ENCODE measurements around the gene GRIP1.
"Not testable (repeated sequence)": the region's sequence is repeated elsewhere in the genome, so short reads cannot be mapped to it uniquely, and the experiment has no call there.

The GRIP1 gene

DNA sequence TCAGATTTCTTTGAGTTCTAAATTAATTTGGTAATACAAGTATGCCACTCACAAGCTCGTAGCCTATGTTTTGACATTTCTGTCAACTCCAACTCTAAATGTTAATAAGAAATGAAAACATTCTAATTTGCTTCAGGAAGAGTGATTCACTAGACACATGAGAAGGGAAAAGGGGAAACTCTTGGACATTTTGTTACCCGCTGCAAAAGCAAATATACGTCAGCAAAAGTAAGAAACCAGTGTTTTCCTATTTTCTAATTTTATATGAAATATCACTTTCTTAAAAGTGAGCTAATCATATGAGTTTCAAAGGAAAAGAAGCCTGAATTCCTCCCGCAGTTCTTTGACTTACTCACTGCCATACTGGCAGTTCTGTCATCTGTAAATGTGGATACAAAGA lies 162.3 kb downstream of the GRIP1 start:
- DNase-seq = no peak

DNA sequence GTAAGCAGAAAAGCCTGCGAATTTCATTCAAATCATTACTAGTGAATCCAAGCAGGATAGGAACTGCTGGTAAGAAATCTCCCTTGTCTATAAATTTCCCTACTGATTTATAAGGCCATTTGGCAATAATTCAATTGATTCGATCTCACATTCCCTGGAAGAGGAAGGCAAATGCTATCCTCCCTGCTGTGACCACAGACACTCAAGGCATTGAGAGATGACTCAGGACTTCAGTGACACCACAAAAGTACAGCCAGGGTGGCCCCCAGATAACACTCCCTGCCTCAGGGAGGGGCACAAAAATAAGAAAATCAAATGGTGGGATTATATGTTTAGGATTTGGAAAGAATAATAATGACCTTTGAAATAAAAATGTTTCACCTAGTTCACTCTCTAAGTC lies 162.7 kb downstream of the GRIP1 start:
- no peak for DNase-seq

DNA sequence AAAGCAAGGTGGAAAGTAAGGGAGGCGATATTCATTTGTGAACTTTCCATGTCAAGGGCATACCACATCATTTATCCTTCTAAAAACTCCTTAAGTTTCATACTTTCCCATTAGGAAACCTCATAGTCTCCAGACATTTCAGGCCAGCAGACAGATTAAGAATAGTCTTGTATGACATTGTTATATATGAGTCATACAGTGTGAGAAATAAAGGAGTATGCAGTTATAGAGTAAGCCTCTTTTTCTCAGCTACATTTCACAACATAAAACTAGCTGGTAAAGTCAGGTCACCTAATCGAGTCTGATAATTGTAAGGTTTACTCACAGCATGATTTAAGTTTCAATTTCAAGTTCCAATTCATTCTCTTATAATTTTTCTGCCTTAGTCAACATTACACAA lies 164.3 kb downstream of the GRIP1 start:
- DNase-seq = no peak

DNA sequence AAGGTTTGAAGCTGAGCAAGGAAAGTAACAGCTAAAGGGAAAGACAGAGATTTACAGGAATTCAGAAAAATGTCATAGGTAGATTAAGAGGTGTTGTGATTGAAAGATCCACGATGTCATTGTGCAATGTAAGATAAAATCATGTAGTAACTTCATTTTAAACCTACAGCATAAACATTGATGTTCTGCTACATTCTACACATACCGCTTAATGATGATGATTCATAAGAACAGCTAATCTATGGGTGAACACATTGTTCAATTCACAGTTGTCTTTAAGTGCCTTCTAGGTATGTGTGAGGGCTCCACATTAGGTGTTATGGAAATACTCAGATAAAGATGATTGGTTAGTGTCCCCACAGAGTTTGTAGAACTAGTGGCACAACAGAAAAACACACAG lies 170.9 kb downstream of the GRIP1 start:
- DNase-seq = no peak

DNA sequence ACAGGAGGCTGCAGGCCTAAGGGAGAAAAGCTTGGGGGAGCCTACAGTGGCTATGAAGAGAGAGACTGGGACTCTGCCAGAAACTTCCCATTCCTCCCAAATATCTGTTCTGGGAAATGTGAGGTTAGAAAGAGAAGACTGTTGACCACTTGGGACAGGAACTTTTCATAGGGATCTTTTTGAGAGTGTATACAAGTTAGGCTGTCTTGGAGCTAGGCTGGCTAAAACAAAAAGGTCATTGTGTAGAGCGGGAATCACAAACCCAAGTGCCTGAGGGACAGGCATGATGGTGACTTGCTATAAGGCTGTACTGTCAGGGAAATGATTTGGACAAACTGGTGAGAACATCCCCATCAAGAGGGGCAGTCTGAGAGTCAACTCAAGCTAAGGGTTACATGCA lies 175.1 kb downstream of the GRIP1 start:
- no peak for DNase-seq

DNA sequence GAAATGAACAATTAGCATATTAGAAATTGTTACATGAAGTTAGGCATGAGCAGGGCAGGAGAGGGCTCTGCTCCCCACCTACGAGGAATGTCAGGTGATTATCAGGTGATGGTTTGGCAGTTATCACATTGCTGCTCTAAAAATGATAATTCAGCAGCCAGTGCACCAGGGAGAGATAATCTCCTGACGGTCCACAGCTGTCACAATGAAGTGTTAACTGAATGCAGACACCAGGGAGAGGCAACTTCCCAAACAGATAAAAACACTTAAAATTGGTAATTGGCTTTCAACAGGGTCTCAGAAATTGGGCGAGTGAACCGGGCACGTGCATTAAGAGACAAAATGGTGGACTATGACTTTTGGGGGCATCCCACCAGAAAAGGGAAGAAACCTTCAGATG lies 176.0 kb downstream of the GRIP1 start:
- DNase-seq = no peak

DNA sequence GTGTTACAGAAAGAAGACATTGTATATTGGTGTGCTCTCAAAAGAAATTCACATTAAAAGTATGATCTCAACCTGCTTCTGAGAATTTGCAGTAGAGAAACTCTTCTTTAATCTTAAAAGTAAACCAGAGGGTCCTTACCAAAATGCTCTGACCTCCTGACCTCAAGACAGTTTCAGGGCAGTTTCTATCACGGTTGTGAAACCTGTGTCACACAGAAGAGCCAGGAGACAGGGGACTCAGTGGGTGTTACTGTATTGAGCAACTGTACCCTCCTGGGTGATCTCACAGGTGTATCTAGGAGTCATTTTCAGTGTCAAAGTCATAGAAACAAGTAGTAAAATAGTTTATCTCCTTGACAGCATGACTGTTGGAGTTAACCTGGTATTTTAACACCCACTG lies 178.0 kb downstream of the GRIP1 start:
- no peak for DNase-seq

DNA sequence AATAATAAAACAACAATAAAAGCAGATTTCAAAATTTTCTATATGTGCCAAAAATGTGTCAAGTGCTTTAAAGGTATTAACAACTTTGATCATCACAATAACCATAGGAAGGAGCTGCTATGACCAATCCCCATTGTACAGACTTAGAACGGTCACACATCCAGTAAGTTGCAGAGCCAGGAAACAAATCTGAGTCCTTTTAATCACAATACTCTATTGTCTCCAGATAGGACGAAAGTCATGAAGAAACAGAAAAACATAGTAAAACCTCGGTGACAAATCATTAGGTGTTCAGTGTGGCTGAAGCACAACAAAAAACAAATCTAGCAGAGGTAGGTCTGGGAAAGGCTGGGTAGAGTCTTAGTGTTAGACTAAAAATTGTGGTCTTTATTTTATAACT lies 178.8 kb downstream of the GRIP1 start:
- no peak for DNase-seq

DNA sequence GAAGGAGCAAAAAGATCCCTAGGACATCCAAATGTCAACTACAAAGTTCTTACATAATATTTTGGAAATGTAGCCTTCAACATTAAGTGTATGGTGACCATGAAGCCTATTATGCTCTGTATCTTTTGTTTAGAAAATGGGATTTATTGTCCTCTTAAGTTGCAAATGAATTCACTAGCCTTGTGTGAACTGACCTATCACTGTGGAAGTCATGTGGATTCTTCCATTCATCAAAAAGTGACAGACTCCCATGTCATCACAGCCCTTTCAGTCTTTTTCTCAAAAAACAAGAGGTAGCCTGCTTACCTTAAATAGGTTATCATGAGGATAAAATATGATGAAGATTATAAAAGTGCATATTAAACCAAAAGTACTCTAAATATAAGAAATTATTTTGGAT lies 179.9 kb downstream of the GRIP1 start:
- DNase-seq = no peak

DNA sequence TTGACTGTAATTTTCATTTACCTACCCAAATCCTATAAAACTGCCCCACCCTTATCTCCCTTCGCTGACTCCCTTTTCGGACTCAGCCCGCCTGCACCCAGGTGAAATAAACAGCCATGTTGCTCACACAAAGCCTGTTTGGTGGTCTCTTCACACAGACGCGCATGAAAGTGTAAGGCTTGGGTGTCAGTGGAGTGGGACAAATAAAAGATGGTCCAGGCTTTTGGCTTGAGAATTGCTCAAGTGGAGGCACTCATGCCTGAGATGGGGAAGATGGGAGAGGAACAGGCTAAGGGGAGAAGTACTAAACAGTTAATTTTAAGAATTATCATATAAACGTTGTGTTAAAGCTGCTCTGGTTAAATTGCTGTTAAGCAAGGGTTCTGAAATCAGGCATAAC lies 180.8 kb downstream of the GRIP1 start:
- not testable (repeated sequence) for DNase-seq

DNA sequence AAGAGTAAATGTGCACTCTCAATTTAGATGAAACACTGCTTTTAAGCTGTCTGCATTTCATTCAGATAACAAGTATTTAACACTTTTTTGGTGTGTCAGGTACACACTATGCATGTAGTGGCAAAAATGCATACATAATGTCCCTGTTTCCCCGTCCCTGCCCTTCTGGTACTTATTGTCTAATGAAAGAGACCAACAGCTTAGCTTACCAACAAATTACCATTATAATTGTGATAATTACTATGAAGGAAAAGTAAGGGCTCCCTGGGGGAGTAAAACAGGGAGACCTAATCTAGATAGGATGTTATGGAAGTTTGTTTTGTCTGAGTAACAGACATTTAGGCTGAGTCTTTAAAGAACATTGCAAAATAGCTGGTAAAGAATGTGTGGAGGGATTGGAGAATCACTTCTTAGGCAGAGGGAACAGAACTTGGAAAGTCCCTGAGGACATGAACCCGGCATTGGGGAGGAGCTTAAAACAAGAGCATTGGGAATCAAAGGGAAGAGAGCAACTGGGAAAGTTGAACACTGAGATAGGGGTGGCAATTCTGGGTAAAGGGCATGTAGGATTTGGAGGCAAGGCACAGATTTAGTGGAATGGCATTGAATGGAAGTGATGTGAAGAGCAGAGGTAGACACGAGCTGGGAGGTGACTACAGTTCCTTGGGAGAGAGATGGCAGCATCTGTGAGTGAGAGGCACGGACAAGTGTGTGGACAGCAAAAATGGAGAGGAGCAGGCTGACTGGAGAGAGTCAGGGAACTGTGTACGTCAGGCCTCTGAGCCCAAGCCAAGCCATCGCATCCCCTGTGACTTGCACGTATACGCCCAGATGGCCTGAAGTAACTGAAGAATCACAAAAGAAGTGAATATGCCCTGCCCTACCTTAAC lies 181.6 kb downstream of the GRIP1 start:
- no peak for DNase-seq

DNA sequence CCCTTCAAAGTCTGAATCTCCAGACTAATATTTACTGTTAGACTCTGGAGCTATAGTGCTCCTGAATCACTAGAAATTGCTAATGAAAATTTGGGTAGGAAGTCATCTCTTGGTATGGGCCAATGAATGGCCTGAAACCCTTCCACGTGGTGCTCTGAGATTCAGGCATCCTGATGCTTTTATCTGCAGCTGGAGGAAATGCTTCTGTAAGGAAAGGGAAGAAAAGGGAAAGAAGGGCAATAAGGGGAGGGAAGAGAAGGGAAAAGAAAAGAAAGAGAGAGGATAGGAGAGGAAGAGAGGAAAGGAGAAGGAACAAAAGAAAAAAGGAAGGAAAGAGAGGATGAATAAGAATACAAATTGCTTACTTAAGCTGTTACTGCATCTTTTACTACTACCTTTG lies 182.3 kb downstream of the GRIP1 start:
- DNase-seq = no peak

DNA sequence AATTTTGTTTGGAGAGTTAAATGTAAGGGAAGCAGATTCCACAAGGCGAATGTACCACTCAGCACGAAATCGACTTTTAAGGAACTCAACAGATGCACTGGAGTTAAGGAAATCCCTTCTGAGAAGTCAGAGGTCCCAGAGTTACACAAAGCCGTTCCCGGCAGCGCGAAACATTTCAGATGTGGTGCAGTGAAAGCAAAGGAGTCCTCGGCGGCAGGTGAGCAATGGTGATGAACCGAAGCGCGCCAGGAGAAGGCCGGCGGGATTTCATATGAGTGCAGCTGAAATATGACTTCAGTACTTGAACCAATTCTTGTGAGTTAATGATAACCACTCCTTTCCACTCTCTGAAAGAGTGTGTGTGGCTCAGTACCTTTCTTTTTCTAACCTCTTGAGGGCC lies 183.2 kb downstream of the GRIP1 start:
- no peak for DNase-seq

DNA sequence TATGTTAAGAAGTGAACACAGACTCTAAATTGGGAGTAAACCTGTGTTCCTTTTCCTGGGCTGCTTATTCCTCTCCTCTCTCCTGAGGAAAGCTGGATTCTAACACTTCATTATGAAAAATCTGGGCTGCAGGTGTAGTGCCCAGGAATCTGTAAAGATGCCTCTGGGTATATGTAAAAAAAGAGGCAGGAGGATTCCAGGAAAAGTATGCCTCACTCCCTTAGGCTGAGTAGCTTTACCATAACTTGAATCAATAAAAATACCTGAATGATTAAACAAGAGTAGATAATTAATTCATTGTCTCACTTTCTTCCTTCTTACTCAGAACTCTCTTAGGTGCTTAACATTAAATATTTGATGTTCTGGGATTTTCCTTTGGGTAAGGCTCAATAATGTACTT lies 185.1 kb downstream of the GRIP1 start:
- no peak for DNase-seq

DNA sequence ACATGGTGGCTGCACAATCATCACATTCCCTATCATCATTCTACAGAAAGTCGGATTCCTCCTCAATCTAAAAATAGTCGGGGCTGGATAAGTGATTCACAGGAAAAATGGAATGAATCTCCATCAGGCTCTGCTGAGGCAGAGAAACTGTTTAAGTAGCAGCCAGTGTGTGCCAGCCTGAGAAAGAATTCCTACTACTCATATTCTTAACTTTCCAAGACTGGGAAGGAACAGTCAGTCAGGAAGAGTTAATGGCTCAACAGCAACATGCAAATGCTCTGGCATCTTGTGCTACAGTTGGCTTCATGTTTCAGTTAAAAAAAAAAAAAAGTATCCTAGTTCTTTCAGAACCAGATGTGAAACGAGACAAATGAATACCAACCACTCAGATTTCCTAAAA lies 187.0 kb downstream of the GRIP1 start:
- DNase-seq = no peak

DNA sequence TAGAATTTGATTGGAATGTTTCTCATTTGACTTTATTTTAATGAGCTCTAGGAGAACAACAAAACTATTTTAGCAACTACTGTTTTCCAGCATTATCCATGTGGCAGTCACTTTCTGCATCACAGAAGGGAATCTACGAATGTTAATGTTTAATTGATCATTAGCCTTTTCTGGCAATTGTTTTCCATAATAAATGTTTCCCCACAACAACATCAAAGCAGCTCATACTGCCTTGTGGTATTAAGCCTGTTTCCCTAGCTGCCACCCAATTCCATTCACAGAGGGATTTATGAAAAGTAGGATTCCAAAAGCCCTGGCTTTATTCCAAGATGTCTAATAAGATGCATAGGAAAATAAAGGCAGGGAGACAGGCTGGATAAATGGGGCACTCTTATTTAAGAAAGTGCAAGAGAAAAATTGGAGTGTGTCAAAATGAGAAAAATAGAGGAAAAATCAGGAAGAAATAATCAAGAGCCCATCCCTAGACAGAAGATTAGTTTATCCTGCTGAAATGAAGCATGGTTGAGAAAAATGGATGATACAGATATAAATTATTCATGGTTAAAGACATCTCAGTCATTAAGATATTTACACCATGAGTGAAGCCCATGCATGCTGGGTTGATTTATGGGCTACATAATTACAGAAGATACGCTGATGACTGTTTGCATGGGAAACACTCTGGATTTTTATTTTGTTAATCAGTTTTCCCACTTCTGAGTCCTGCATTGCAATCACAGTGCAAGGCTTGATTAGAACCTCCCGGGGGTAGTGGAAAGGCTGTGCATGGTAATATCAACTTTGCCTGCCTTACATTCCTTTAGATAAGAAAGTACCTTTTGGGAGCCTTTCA lies 196.3 kb downstream of the GRIP1 start:
- DNase-seq = no peak

DNA sequence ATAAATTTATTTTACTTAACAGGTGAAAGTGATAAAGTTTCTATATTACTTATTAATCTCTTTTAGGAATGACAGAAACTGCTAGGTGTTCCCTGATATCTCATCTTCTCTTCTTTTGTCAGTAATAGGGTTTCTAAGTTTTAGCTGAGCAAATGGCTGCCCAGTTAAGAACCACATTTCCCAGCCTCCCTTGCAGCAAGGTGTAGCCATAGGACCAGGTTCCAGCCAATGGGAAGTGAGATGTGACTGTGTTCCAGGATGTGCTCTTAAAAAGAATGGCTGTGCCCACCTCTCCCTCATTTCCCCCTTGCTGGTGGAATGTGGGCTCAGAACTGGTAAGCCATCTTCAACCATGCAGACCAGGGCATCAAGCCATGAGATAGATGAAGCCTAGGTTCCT lies 210.9 kb downstream of the GRIP1 start:
- DNase-seq = no peak

DNA sequence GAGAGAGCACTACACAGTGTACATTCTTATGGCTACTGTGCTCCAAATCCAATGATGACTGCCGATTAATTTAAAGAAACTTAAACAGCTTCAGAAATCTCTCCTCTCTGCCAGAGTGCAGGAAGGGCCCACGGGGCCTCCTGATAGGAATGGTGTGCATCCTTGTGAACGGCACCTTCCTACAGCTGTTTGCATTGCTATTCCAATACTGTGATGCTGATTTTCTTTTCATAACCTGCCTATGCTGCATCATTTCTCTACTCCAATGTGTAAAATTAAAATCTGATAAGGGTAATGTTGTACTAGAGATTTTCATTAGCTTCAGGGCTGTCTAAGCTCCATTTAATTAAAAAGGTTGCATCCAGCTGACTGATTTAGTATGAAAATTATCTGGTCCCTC lies 217.5 kb downstream of the GRIP1 start:
- DNase-seq = no peak

DNA sequence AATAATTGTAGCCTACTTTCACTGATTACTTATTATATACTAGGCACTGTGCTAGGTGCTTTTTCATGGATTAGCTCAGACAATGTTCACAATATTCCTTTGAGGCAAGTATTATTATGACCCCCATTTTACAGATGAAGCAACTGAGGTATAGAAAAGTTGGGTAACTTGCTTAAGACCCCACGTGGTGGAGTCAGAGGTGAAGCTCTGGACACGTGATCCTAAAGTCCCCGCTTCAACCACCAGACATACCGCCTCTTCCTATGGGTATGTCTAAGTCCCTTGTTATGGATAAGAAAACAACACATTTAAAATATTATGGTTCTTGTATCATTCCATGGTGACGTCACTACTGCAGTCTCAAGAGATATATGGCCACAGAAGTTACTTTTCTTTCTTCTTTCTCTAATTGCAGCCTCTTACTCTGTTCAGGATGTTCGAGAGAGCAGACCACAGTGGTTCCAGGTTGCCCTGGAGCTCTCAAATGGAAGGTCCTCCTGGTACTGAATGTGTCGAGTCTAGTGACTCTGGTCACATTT lies 218.9 kb downstream of the GRIP1 start:
- DNase-seq = no peak

DNA sequence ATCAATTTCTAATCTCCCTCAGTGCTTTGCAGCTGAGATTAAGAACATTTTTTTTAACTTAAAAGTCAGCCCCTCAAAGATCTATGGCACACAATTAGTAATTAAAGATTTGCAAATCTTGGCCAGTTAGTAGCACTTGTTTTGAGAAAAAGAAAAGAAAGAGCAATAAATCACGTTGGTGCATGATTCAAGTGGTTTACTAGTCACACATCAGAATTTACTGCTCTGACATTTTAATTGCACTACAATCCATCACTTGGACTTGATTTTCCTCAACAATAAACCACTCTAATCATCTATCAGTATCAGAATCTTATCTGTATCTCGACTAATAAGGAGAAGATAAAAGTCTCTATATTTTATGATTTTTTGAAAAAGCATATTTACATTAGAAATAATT lies 222.3 kb downstream of the GRIP1 start:
- no peak for DNase-seq

DNA sequence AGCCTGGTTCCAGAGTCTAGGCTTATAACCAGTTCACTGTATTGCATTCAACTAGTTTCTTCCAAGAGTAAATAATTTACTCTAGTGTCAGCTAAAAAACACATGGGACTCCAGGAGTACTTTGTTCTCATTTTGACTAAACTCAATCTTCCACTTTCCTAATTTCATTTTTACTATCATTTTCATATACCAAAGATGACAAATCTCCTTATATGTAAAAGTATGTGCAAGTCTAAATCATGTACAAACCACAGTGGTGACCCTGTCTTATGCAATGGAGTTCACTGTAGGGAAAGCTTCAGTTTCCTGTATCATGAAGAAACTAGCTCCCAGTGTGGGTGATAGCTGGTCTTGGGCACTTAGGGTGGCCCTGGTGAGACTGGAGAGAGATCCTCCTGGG lies 225.0 kb downstream of the GRIP1 start:
- DNase-seq = no peak

DNA sequence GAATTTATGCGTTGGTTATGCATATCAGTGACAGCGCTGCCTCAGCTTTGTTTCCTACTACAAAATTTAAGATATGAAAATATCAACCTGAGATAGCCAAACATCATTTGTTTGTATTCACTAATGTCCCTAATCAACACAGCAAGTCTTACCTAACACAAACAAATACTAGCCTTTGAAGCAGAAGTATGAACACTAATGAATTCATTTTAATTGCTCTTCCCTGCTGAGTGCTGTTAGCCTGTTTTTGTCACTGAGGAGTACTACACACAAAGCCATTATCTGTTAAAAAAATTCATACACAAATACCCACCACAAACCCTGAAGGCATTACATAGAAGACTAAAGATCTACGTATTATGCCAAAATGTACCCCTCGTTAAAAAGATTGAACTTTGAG lies 225.8 kb downstream of the GRIP1 start:
- DNase-seq = no peak

DNA sequence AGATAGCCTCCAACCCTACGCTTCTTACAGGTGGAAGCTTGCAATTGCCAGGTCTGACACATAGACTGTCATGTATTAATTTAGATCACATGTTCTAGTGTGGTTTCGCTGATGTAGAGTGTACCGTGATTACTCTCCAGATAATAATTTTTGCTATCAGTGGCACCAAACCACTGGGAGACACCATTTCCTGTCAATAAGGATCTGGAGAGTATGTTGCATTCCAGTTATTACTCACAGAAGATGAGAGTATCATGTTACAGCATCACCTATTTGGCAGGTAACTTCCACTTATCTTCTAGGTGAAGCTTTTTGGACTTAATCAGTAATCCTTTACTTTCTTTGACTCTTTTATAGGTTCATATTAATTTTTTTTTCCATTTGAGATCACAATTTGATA lies 229.3 kb downstream of the GRIP1 start:
- no peak for DNase-seq

DNA sequence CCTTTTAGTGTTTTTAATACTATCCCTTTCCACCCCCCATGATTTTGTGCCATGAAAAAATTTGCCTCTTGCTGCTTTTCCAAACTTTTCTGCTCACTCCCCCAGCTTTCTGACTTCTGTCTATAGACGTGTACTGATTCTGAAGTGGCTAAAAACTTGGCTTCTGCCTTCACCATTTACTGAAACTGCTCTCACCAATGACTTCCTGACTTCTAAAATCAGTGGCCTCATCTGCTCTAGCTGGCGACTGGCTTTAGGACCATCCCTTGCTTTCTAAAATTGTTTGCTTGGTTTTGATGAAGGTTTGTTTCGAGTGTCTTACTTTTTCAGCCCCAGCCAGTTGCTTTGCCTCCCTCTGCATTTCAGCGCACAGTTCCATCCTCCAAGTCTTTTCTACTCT lies 231.2 kb downstream of the GRIP1 start:
- no peak for DNase-seq
